ENCODE results near the gene CUX1.
A peak's percentile ranks its signal among the peaks of the same experiment; 100 is the strongest.
"Not testable (repeated sequence)": the region's sequence is repeated elsewhere in the genome, so short reads cannot be mapped to it uniquely, and the experiment has no call there.

The CUX1 gene

GRCh38 chr7:102042016-102042656 is 224.7 kb downstream of the CUX1 start:
- ATAC-seq (ENCODE audit: low read depth) (peak; percentile 96), DNase-seq (ENCODE audit: low spot score) (no peak)
- Histone ChIP-seq H3K4me1 (ENCODE audit: insufficient read depth, poor library complexity, severe bottlenecking) (peaks cover 11% of the 10 kb centered on the region), H3K27me3 (ENCODE audit: insufficient read depth, poor library complexity, severe bottlenecking) (no peaks in the 10 kb centered on the region), H3K9me3 (ENCODE audit: severe bottlenecking) (no peaks in the 10 kb centered on the region), H3K27ac (ENCODE audit: poor library complexity, severe bottlenecking) (peak overlapping the region; percentile 48), H3K36me3 (ENCODE audit: low read depth) (no peaks in the 10 kb centered on the region), H3K4me3 (ENCODE audit: severe bottlenecking) (no peak overlapping the region)
- no peak for TF ChIP-seq CTCF (IDR thresholded peaks at IDR 0.05; ENCODE audit: poor library complexity, severe bottlenecking)

GRCh38 chr7:102042796-102043195 is 225.4 kb downstream of the CUX1 start:
- H3K4me3 ChIP-seq (ENCODE audit: severe bottlenecking); H3K27me3 ChIP-seq (ENCODE audit: insufficient read depth, poor library complexity, severe bottlenecking); ATAC-seq (ENCODE audit: low read depth); H3K9me3 ChIP-seq (ENCODE audit: severe bottlenecking); DNase-seq (ENCODE audit: low spot score); H3K36me3 ChIP-seq (ENCODE audit: low read depth): not testable (repeated sequence)
- peak overlapping the region; percentile 48 for H3K27ac ChIP-seq (ENCODE audit: poor library complexity, severe bottlenecking)
- H3K4me1 ChIP-seq (ENCODE audit: insufficient read depth, poor library complexity, severe bottlenecking) = peaks cover 11% of the 10 kb centered on the region

DNA sequence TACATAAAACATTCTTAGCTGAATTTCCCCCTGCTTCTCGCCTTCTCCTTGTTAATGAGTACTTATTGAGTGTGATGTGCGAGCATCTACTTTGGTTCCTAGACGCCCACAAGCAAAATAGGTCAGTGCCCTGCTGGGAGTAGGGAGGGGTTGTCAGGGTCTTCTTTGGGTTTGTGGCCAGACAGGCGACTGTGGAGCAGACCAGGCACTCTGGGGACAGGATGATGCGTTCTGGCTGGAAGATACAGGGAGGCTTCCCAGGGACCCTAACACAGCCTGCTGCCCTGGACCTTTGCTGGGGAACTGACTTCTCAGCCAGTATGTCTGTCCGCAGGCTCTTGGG is 227.2 kb downstream of the CUX1 start:
- no peaks in the 10 kb centered on the region for H3K27me3 ChIP-seq (ENCODE audit: insufficient read depth, poor library complexity, severe bottlenecking)
- H3K4me3 ChIP-seq (ENCODE audit: severe bottlenecking) = no peak overlapping the region
- peaks cover 6% of the 10 kb centered on the region for H3K4me1 ChIP-seq (ENCODE audit: insufficient read depth, poor library complexity, severe bottlenecking)
- TF ChIP-seq CTCF (IDR thresholded peaks at IDR 0.05; ENCODE audit: poor library complexity, severe bottlenecking) = no peak
- H3K36me3 ChIP-seq (ENCODE audit: low read depth) = no peaks in the 10 kb centered on the region
- no peaks in the 10 kb centered on the region for H3K9me3 ChIP-seq (ENCODE audit: severe bottlenecking)
- no peak for ATAC-seq (ENCODE audit: low read depth)
- H3K27ac ChIP-seq (ENCODE audit: poor library complexity, severe bottlenecking) = no peak overlapping the region
- no peak for DNase-seq (ENCODE audit: low spot score)

DNA sequence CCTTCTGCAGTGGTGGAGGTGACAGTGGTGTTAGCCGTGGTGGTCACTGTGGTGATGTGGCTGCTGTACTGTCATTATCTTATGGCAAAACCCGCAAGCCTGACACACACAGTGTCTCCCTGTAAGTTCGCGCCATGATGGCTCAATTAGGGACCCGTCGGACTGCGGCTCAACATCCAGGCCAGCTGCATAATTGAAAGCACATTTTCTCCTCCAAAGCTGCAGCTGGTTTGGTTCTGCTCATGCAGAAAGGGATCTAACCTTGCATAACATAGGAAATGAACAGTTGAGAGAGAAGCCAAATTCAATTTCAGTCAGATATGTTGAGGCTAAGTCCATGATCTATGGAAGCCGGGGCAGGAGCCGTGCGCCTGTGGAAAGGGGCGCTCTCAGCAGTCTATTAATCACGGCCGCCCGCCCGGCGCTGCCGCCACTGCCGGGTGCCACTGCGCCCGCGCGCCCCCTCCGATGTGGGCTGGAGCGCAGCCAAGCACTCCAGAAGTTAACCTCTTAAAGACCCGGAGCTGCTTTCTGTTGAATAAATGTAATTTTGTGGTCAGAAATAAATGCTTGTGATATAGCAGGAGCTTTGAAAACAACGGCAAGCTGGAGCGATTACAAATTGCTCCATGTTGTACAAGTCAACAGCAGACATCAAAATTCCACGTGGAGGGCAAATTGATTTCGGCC is 227.7 kb downstream of the CUX1 start:
- H3K4me3 ChIP-seq (ENCODE audit: severe bottlenecking) = no peak overlapping the region
- no peak overlapping the region for H3K27ac ChIP-seq (ENCODE audit: poor library complexity, severe bottlenecking)
- H3K36me3 ChIP-seq (ENCODE audit: low read depth) = no peaks in the 10 kb centered on the region
- no peaks in the 10 kb centered on the region for H3K27me3 ChIP-seq (ENCODE audit: insufficient read depth, poor library complexity, severe bottlenecking)
- no peaks in the 10 kb centered on the region for H3K9me3 ChIP-seq (ENCODE audit: severe bottlenecking)
- H3K4me1 ChIP-seq (ENCODE audit: insufficient read depth, poor library complexity, severe bottlenecking) = peaks cover 6% of the 10 kb centered on the region
- ATAC-seq (ENCODE audit: low read depth) (no peak), DNase-seq (ENCODE audit: low spot score) (no peak)
- no peak for TF ChIP-seq CTCF (IDR thresholded peaks at IDR 0.05; ENCODE audit: poor library complexity, severe bottlenecking)

GRCh38 chr7:102045681-102046372 is 228.4 kb downstream of the CUX1 start:
- Histone ChIP-seq H3K27me3 (ENCODE audit: insufficient read depth, poor library complexity, severe bottlenecking) (no peaks in the 10 kb centered on the region), H3K4me1 (ENCODE audit: insufficient read depth, poor library complexity, severe bottlenecking) (peaks cover 7% of the 10 kb centered on the region), H3K27ac (ENCODE audit: poor library complexity, severe bottlenecking) (no peak overlapping the region), H3K36me3 (ENCODE audit: low read depth) (no peaks in the 10 kb centered on the region), H3K4me3 (ENCODE audit: severe bottlenecking) (no peak overlapping the region), H3K9me3 (ENCODE audit: severe bottlenecking) (no peaks in the 10 kb centered on the region)
- no peak for TF ChIP-seq CTCF (IDR thresholded peaks at IDR 0.05; ENCODE audit: poor library complexity, severe bottlenecking)
- DNase-seq (ENCODE audit: low spot score) = no peak
- no peak for ATAC-seq (ENCODE audit: low read depth)

All from RWPE2 (cell line).